IMR-90 (cell line): ENCODE measurements around the gene DHRS7. TPM values are rescaled to one million over a fixed set of nuclear protein-coding genes. Genes with fewer than 3 reads are reported as not detected.

Source experiments
- ATAC-seq: fragments of 200-7000 bp; cut with Tn5 transposase; 2 replicates; pipeline ENCODE4 v1.9.1; 2020; ENCODE audit warnings: low read depth, mild to moderate bottlenecking, moderate library complexity
- BruUV-seq: library from RNA; stranded (reverse); fragments of 400-500 nt; replicated peaks from 2 replicates; lab custom pipeline; 2021; lab: Mats Ljungman, UMichigan
- CTCF ChIA-PET: fragments of 300-600 bp; formaldehyde crosslinking; extraction: SDS; loops from one replicate; lab custom pipeline; 2021; ENCODE audit warnings: antibody characterized with exemption; lab: Yijun Ruan, JAX
- POLR2A ChIA-PET: fragments of 300-600 bp; sonication (Branson Sonifier 250); formaldehyde crosslinking; loops from one replicate; lab custom pipeline; 2022; ENCODE audit warnings: antibody characterized with exemption; ENCODE audit not compliant: unreplicated experiment; lab: Charles Lee
- DNase-seq: peaks from one replicate; pipeline ENCODE4 v3.0.0; 2013
- H2AFZ ChIP-seq: replicated peaks from 2 replicates; pipeline ENCODE3; 2013; ENCODE audit warnings: low read length, mild to moderate bottlenecking; ENCODE audit not compliant: poor library complexity
- H2AK5ac ChIP-seq: 2 replicates; pipeline ENCODE4 v1.6.1; 2013; ENCODE audit warnings: low read depth, low read length, inconsistent platforms
- H2AK9ac ChIP-seq: replicated peaks from 2 replicates; pipeline ENCODE3; 2013; ENCODE audit warnings: mild to moderate bottlenecking, low read depth, low read length, moderate library complexity; ENCODE audit not compliant: poor library complexity
- H2BK120ac ChIP-seq: 2 replicates; pipeline ENCODE4 v1.6.1; 2013; ENCODE audit warnings: low read depth, low read length, inconsistent platforms
- H2BK15ac ChIP-seq: 3 replicates; pipeline ENCODE4 v1.6.1; 2013; ENCODE audit warnings: low read depth, low read length, inconsistent platforms
- H2BK20ac ChIP-seq: 2 replicates; pipeline ENCODE4 v1.6.1; 2013; ENCODE audit warnings: low read depth, mild to moderate bottlenecking, inconsistent platforms, low read length, moderate library complexity
- H2BK5ac ChIP-seq: 2 replicates; pipeline ENCODE4 v1.6.1; 2013; ENCODE audit warnings: mild to moderate bottlenecking, low read depth, low read length, inconsistent platforms; ENCODE audit not compliant: poor library complexity, severe bottlenecking
- H3K14ac ChIP-seq: replicated peaks from 2 replicates; pipeline ENCODE4 v1.6.1; 2013; ENCODE audit warnings: low read depth, low read length, inconsistent platforms
- H3K18ac ChIP-seq: 2 replicates; pipeline ENCODE4 v1.6.1; 2013; ENCODE audit warnings: low read depth, low read length, control low read depth
- H3K23ac ChIP-seq: 2 replicates; pipeline ENCODE4 v1.6.1; 2013; ENCODE audit warnings: low read depth, low read length, inconsistent platforms
- H3K27ac ChIP-seq: 2 replicates; pipeline ENCODE4 v1.5.1; 2013; ENCODE audit warnings: mild to moderate bottlenecking, control low read depth, low read length; ENCODE audit not compliant: insufficient read depth
- H3K27me3 ChIP-seq: 2 replicates; pipeline ENCODE4 v1.6.1; 2013; ENCODE audit warnings: low read length; ENCODE audit not compliant: control insufficient read depth, insufficient read depth
- H3K36me3 ChIP-seq: 2 replicates; pipeline ENCODE4 v1.6.1; 2013; ENCODE audit warnings: low read length, mixed read lengths; ENCODE audit not compliant: control insufficient read depth, insufficient read depth
- H3K4ac ChIP-seq: 2 replicates; pipeline ENCODE4 v1.6.1; 2013; ENCODE audit warnings: low read depth, low read length, inconsistent platforms
- H3K4me1 ChIP-seq: 2 replicates; pipeline ENCODE4 v1.6.1; 2013; ENCODE audit warnings: low read length, mixed read lengths; ENCODE audit not compliant: control insufficient read depth, insufficient read depth
- H3K4me2 ChIP-seq: 2 replicates; pipeline ENCODE4 v1.6.1; 2013; ENCODE audit warnings: low read depth, mild to moderate bottlenecking, control low read depth, low read length, moderate library complexity
- H3K4me3 ChIP-seq: 2 replicates; pipeline ENCODE4 v1.5.1; 2013; ENCODE audit warnings: low read depth, mild to moderate bottlenecking, control low read depth, low read length, moderate library complexity; ENCODE audit not compliant: insufficient read depth
- H3K56ac ChIP-seq: 2 replicates; pipeline ENCODE4 v1.6.1; 2013; ENCODE audit warnings: low read length, inconsistent platforms; ENCODE audit not compliant: insufficient read depth; ENCODE audit errors: extremely low read depth
- H3K79me1 ChIP-seq, 2 experiments: 2 replicates each; pipeline ENCODE4 v1.6.1; 2013; ENCODE audit warnings: low read length in 2 of 2, inconsistent platforms in 1 of 2, low read depth in 1 of 2
- H3K9ac ChIP-seq: 2 replicates; pipeline ENCODE4 v1.6.1; 2013; ENCODE audit warnings: low read depth, low read length, control low read depth
- H3K9me1 ChIP-seq: 2 replicates; pipeline ENCODE4 v1.6.1; 2013; ENCODE audit warnings: low read length, inconsistent platforms; ENCODE audit not compliant: insufficient read depth
- H3K9me3 ChIP-seq: 2 replicates; pipeline ENCODE4 v1.6.1; 2013; ENCODE audit warnings: low read length; ENCODE audit not compliant: control insufficient read depth, insufficient read depth
- H4K20me1 ChIP-seq: 2 replicates; pipeline ENCODE4 v1.6.1; 2013; ENCODE audit warnings: low read length, inconsistent platforms; ENCODE audit not compliant: insufficient read depth
- H4K5ac ChIP-seq: 2 replicates; pipeline ENCODE4 v1.6.1; 2013; ENCODE audit warnings: mild to moderate bottlenecking, low read depth, low read length, control low read depth
- H4K8ac ChIP-seq, 2 experiments: 2 replicates each; pipeline ENCODE4 v1.6.1; 2013; ENCODE audit warnings: low read depth in 2 of 2, low read length in 2 of 2, control low read depth in 1 of 2, inconsistent platforms in 1 of 2
- H4K91ac ChIP-seq: 2 replicates; pipeline ENCODE4 v1.6.1; 2013; ENCODE audit warnings: low read depth, low read length, inconsistent platforms; ENCODE audit not compliant: insufficient read depth
- FOS ChIP-seq: fragments of 150-350 bp; IDR thresholded peaks from 2 replicates; pipeline ENCODE4 v1.6.1; 2016; ENCODE audit warnings: low read depth, low read length
- SMC3 ChIP-seq: fragments of 150-350 bp; IDR thresholded peaks from 2 replicates; pipeline ENCODE4 v1.6.1; 2016; ENCODE audit warnings: low read depth, mild to moderate bottlenecking, antibody characterized with exemption, low read length, moderate library complexity
- WGBS, 2 experiments: methylation state at CpG; one replicate each; pipeline versions ENCODE4 v1.1.5 to v1.1.7; 2013; ENCODE audit warnings: missing lambda C conversion rate in 2 of 2; ENCODE audit not compliant: insufficient read length in 1 of 2; ENCODE audit errors: extremely low coverage in 2 of 2; 5-methylcytosine and 5-hydroxymethylcytosine counted together
- dilution Hi-C: fragments of 300-500 bp; cut with HindIII; formaldehyde crosslinking; loops from one replicate; pipeline ENCODE4 v1.14.3; 2018; ENCODE audit warnings: low sequenced_read_pairs; ENCODE audit not compliant: unreplicated experiment
- in situ Hi-C: fragments of 300-500 bp; cut with MboI; formaldehyde crosslinking; loops from 3 replicates; pipeline ENCODE4 v1.14.3; 2019; ENCODE audit warnings: low sequenced_read_pairs, inconsistent platforms, mixed read lengths
- intact Hi-C: fragments of 100-400 bp; cut with micrococcal nuclease; formaldehyde crosslinking; loops from 2 replicates; pipeline ENCODE4 v1.10.0; 2022
- polyA plus RNA-seq, 3 experiments: library from polyadenylated mRNA; depleted of rRNA; stranded (reverse); fragments of >200 nt; gene quantifications; 2 replicates each; pipeline ENCODE4 v1.2.3, GENCODE V29; 2012; ENCODE audit warnings: low replicate concordance in 1 of 3
- total RNA-seq: library from RNA; depleted of rRNA; stranded (reverse); fragments of >200 nt; gene quantifications from 2 replicates; pipeline ENCODE4 v1.2.3, GENCODE V29; 2012

Gene DHRS7
- total and polyA plus RNA-seq, 2 of the 4 experiments (the other 2 are of a cell fraction), result 30.3 to 50.2 TPM

- no peak overlapping the region for H2BK15ac ChIP-seq
- H4K8ac ChIP-seq, result no peak overlapping the region
- H2BK20ac ChIP-seq, result no peak overlapping the region
- no peak overlapping the region for H3K27ac ChIP-seq
- TF ChIP-seq SMC3 (no peak), FOS (no peak)
- no peaks in the 10 kb centered on the region for H3K36me3 ChIP-seq
- H3K14ac ChIP-seq, result no peak overlapping the region
- peaks cover 10% of the 10 kb centered on the region for H3K27me3 ChIP-seq
- no peak overlapping the region for H3K9ac ChIP-seq
- H3K4me2 ChIP-seq, result no peak overlapping the region
- H3K4me3 ChIP-seq, result no peak overlapping the region
- no peak overlapping the region for H2AK5ac ChIP-seq
- intact Hi-C loops, result loop anchor here (10.0 kb wide), 1 partner anchor 260 kb away; no protein-coding TSS in a partner anchor
- H3K79me1 ChIP-seq, result no peaks in the 10 kb centered on the region
- ChIA-PET CTCF (no interaction called here), POLR2A (no interaction called here)
- H3K4ac ChIP-seq, result no peak overlapping the region
- H3K4me1 ChIP-seq, result no peaks in the 10 kb centered on the region
- no peak for DNase-seq
- H4K5ac ChIP-seq, result no peak overlapping the region
- no peak overlapping the region for H3K56ac ChIP-seq
- H2AFZ ChIP-seq, result no peak overlapping the region
- WGBS, 2 experiments, result no CpG with 5 or more reads among the region's 6 CpGs
- H4K20me1 ChIP-seq, result no peaks in the 10 kb centered on the region
- no peaks in the 10 kb centered on the region for H3K9me3 ChIP-seq
- no peak overlapping the region for H3K18ac ChIP-seq
- no TSS peak for BruUV-seq
- no peak overlapping the region for H2BK5ac ChIP-seq
- ATAC-seq, result no peak
- no peak overlapping the region for H2AK9ac ChIP-seq
- no peak overlapping the region for H2BK120ac ChIP-seq
- H3K23ac ChIP-seq, result no peak overlapping the region; the same call in 1 of the 2 replicates
- dilution Hi-C loops, result no loop called here
- H4K91ac ChIP-seq, result no peak overlapping the region
- in situ Hi-C loops, result no loop called here
- no peaks in the 10 kb centered on the region for H3K9me1 ChIP-seq
Measured at GRCh38 chr14:60204843-60205774, 39.9 kb upstream of the DHRS7 start.
